GM23248 (cell line): ENCODE data around the gene TMEM229B.

Experiments
- EZH2 ChIP-seq: fragments of 200-600 bp; sonication (generic); IDR thresholded peaks from 2 replicates; pipeline ENCODE4 v1.6.1; 2018; ENCODE audit warnings: antibody characterized with exemption, mild to moderate bottlenecking; ENCODE audit not compliant: insufficient read depth, poor library complexity, severe bottlenecking
- EZH2phosphoT487 ChIP-seq: fragments of 200-600 bp; sonication (generic); IDR thresholded peaks from 2 replicates; pipeline ENCODE4 v1.6.1; 2018; ENCODE audit warnings: antibody characterized with exemption, moderate library complexity, mild to moderate bottlenecking, low read depth; ENCODE audit not compliant: insufficient read depth

DNA sequence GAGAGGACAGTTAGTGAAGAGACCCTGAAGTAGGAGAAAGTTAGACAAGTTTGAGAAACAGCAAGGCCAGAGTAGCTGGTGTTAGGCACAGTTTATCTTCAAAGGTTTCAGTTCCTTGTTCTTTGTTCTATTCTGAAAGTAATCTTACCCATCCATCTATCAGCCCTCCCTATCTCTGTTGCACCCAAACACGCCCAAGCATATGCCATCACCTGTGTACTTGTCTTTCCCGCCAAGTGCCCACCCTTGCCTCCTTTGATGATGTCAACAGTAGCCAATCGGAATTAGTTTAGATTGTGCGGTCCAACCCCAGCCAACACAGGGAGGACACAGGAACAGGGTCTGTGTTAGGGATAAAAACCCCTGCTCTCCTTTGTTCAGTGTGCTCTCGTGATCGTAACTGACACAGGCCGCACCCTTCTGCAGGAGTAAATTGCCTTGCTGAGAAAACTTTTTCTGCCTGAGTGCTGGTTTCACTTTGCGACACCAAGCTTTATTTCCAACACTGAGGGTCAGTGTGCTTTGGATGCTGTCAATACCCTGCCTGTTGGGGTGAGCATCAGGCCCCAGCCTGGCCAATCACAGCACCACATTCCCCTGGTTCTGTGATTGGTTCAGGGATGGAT, 4.7 kb upstream of the TMEM229B start:
- no peak for TF ChIP-seq EZH2phosphoT487
- TF ChIP-seq EZH2 = no peak
